ENCODE data around the gene NTPCR. TPM values are rescaled to one million over a fixed set of nuclear protein-coding genes. Genes with fewer than 3 reads are reported as not detected.

Gene NTPCR
- total and polyA plus RNA-seq, 2 donors from 2014 or later = 40.2 to 95.7 TPM

DNA sequence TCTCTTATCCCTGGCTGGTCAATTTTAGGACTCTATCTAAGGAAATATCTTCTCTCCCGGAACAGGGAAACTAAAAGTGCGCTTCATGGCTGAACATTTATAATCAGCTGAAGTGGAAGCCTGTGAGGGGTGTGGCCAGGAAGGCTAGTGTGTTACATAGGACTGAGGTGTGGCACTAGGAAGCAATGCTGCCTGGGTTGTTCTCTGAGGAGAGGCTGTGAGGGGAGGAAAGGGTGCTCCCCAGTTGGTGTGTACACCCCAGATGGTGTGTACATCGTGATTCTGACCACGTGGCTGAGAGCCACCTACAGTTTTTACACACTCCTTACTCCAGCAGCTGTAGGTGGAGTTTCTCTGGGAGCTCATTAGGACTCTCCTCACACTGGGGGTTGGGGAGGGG lies 16.3 kb downstream of the NTPCR start:
- no peak overlapping the region for H3K4me3 ChIP-seq (ENCODE audit: low read length in 3 of 3)
- DNase-seq (no peak), FAIRE-seq (no peak)
- H3K27ac ChIP-seq (ENCODE audit: low read depth in 2 of 2, low read length in 2 of 2) = no peak overlapping the region
- no peaks in the 10 kb centered on the region for H3K27me3 ChIP-seq (ENCODE audit: control insufficient read depth, insufficient read depth, low read length)
- TF ChIP-seq, protein P1, sequence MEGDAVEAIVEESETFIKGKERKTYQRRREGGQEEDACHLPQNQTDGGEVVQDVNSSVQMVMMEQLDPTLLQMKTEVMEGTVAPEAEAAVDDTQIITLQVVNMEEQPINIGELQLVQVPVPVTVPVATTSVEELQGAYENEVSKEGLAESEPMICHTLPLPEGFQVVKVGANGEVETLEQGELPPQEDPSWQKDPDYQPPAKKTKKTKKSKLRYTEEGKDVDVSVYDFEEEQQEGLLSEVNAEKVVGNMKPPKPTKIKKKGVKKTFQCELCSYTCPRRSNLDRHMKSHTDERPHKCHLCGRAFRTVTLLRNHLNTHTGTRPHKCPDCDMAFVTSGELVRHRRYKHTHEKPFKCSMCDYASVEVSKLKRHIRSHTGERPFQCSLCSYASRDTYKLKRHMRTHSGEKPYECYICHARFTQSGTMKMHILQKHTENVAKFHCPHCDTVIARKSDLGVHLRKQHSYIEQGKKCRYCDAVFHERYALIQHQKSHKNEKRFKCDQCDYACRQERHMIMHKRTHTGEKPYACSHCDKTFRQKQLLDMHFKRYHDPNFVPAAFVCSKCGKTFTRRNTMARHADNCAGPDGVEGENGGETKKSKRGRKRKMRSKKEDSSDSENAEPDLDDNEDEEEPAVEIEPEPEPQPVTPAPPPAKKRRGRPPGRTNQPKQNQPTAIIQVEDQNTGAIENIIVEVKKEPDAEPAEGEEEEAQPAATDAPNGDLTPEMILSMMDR (IDR thresholded peaks at IDR 0.05; ENCODE audit: borderline replicate concordance, extremely low read depth, insufficient read depth) = no peak
- peaks cover 6 to 20% (median 18%) of the 10 kb centered on the region in 3 donors for H3K36me3 ChIP-seq (ENCODE audit: control insufficient read depth in 2 of 3, insufficient read depth in 3 of 3, low read length in 3 of 3)
- peaks cover 0 to 8% (median 0%) of the 10 kb centered on the region in 3 donors for H3K4me1 ChIP-seq (ENCODE audit: control insufficient read depth in 2 of 3, insufficient read depth in 2 of 3, low read depth in 1 of 3, low read length in 3 of 3)
- intact Hi-C loops (cut with DNase I) = no loop called here
- no peak overlapping the region for H3K9ac ChIP-seq (ENCODE audit: low read length in 3 of 3)
- no peaks in the 10 kb centered on the region for H3K9me3 ChIP-seq (ENCODE audit: control insufficient read depth in 2 of 3, insufficient read depth in 1 of 3, low read length in 3 of 3)

GRCh38 chr1:232968391-232968790 lies 18.0 kb downstream of the NTPCR start:
- no peaks in the 10 kb centered on the region for H3K27me3 ChIP-seq (ENCODE audit: control insufficient read depth, insufficient read depth, low read length)
- intact Hi-C loops (cut with DNase I) = no loop called here
- no peak overlapping the region for H3K9ac ChIP-seq (ENCODE audit: low read length in 3 of 3)
- no peak for DNase-seq
- no peak overlapping the region for H3K4me3 ChIP-seq (ENCODE audit: low read length in 3 of 3)
- no peak overlapping the region for H3K27ac ChIP-seq (ENCODE audit: low read depth in 2 of 2, low read length in 2 of 2)
- peaks cover 0 to 7% (median 0%) of the 10 kb centered on the region in 3 donors for H3K9me3 ChIP-seq (ENCODE audit: control insufficient read depth in 2 of 3, insufficient read depth in 1 of 3, low read length in 3 of 3)
- TF ChIP-seq, protein P1 (IDR thresholded peaks at IDR 0.05; ENCODE audit: borderline replicate concordance, extremely low read depth, insufficient read depth) = no peak
- H3K36me3 ChIP-seq (ENCODE audit: control insufficient read depth in 2 of 3, insufficient read depth in 3 of 3, low read length in 3 of 3) = peaks cover 15 to 28% (median 26%) of the 10 kb centered on the region in 3 donors
- H3K4me1 ChIP-seq (ENCODE audit: control insufficient read depth in 2 of 3, insufficient read depth in 2 of 3, low read depth in 1 of 3, low read length in 3 of 3) = no peaks in the 10 kb centered on the region
- no peak for FAIRE-seq

GRCh38 chr1:232968965-232969364 lies 18.6 kb downstream of the NTPCR start:
- DNase-seq (no peak), FAIRE-seq (no peak)
- TF ChIP-seq, protein P1 (IDR thresholded peaks at IDR 0.05; ENCODE audit: borderline replicate concordance, extremely low read depth, insufficient read depth) = no peak
- Histone ChIP-seq H3K27ac (ENCODE audit: low read depth in 2 of 2, low read length in 2 of 2) (no peak overlapping the region), H3K4me3 (ENCODE audit: low read length in 3 of 3) (no peak overlapping the region), H3K9me3 (ENCODE audit: control insufficient read depth in 2 of 3, insufficient read depth in 1 of 3, low read length in 3 of 3) (peaks cover 0 to 13% (median 0%) of the 10 kb centered on the region in 3 donors), H3K9ac (ENCODE audit: low read length in 3 of 3) (no peak overlapping the region), H3K4me1 (ENCODE audit: control insufficient read depth in 2 of 3, insufficient read depth in 2 of 3, low read depth in 1 of 3, low read length in 3 of 3) (no peaks in the 10 kb centered on the region), H3K27me3 (ENCODE audit: control insufficient read depth, insufficient read depth, low read length) (no peaks in the 10 kb centered on the region), H3K36me3 (ENCODE audit: control insufficient read depth in 2 of 3, insufficient read depth in 3 of 3, low read length in 3 of 3) (peaks cover 15 to 32% (median 27%) of the 10 kb centered on the region in 3 donors)
- intact Hi-C loops (cut with DNase I) = no loop called here

DNA sequence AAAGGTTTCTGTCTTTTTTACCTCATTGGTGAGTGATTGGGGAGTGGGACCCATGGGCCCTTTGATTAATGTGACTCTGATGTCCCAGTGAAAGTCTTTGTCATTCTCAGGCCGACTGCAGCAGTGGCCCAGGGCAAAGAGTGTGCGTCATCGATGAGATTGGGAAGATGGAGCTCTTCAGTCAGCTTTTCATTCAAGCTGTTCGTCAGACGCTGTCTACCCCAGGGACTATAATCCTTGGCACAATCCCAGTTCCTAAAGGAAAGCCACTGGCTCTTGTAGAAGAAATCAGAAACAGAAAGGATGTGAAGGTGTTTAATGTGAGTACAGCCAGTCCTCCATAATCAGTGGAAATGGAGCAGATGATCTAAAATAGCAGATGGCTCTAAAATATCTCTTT lies 19.4 kb downstream of the NTPCR start:
- no peak overlapping the region for H3K27ac ChIP-seq (ENCODE audit: low read depth in 2 of 2, low read length in 2 of 2)
- H3K9me3 ChIP-seq (ENCODE audit: control insufficient read depth in 2 of 3, insufficient read depth in 1 of 3, low read length in 3 of 3) = peaks cover 0 to 14% (median 2%) of the 10 kb centered on the region in 3 donors
- intact Hi-C loops (cut with DNase I) = no loop called here
- peaks cover 15 to 32% (median 27%) of the 10 kb centered on the region in 3 donors for H3K36me3 ChIP-seq (ENCODE audit: control insufficient read depth in 2 of 3, insufficient read depth in 3 of 3, low read length in 3 of 3)
- no peak overlapping the region for H3K9ac ChIP-seq (ENCODE audit: low read length in 3 of 3)
- no peak for DNase-seq
- FAIRE-seq = no peak
- no peak overlapping the region for H3K4me3 ChIP-seq (ENCODE audit: low read length in 3 of 3)
- no peaks in the 10 kb centered on the region for H3K4me1 ChIP-seq (ENCODE audit: control insufficient read depth in 2 of 3, insufficient read depth in 2 of 3, low read depth in 1 of 3, low read length in 3 of 3)
- no peaks in the 10 kb centered on the region for H3K27me3 ChIP-seq (ENCODE audit: control insufficient read depth, insufficient read depth, low read length)
- TF ChIP-seq, protein P1 (IDR thresholded peaks at IDR 0.05; ENCODE audit: borderline replicate concordance, extremely low read depth, insufficient read depth) = no peak
